ENCODE data around the gene CPT1A. TPM values are rescaled to one million over a fixed set of nuclear protein-coding genes. Genes with fewer than 3 reads are reported as not detected.

The CPT1A gene
- total RNA-seq, 1 donor from 2014 or later: 33.3 TPM

DNA sequence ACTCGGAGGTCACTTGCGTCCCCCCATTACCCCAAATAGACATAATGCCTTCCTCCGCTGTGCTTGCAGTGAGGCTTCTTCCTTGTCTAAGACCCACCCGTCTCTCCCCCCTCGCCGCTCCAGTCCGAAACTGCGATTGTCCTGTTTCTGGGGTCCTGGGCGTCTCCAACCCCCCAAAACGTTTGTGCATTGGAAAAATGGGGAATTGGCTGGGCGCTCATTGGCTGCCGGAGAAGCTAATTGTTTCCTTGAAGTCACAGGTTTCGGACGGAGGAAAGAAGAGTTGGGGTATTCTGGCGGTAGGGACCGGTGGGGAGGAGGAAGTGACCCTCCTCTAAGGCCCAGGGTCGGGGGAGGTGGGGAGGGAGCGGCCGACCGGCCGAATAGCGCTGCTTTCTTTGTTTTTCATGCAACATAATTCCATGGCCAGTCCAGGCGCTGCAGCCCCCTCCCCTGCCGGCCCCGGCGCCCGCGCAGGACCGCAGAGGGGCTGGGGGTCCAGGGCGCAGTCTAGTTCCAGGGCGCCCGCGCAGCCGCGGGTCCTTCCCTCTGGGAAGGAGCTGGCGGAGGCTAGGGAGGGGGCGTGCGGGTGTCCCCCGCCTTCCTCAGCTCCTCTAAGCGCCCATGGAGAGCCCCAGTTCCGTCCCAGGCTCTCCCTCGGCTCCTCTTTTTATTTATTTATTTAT is 12.7 kb upstream of the CPT1A start:
- no peak for DNase-seq (ENCODE audit: low spot score)

DNA sequence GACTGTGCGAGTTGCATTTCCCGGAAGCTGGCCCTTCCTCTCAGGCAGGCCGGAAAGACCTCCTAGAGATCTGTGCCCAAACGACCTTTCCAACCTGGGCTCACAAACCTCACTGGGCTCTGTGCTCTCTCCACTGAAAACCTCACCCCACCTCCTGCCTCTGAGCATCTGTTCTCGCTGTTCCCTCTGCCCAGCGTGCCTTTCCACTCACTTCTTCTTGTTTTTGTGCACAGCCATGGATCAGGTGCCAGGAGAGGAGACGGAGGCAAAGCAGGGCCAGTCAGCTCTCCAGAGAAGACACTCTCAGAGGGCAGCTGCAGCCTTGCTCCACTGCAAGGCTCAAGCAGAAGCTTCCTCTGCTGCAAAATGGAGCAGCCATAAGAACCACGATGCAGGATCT is 10.9 kb upstream of the CPT1A start:
- no peak for DNase-seq (ENCODE audit: low spot score)

DNA sequence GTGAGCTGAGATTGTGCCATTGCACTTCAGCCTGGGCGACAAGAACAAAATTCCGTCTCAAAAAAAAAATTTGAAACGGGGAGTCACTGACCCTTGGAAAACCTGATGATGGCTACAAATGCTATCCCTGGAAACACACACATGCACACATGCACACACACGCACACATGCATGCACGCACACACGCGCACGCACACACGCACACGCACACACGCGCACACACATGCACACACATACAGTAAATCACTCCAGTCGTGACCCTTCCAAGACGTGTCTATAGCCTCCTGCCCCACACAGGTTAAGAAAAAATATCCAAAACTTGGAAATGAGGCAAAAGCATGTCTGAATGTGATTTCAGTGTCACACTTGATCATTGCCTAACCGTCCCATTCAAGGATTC is 6.7 kb upstream of the CPT1A start:
- no peak for DNase-seq (ENCODE audit: low spot score)

DNA sequence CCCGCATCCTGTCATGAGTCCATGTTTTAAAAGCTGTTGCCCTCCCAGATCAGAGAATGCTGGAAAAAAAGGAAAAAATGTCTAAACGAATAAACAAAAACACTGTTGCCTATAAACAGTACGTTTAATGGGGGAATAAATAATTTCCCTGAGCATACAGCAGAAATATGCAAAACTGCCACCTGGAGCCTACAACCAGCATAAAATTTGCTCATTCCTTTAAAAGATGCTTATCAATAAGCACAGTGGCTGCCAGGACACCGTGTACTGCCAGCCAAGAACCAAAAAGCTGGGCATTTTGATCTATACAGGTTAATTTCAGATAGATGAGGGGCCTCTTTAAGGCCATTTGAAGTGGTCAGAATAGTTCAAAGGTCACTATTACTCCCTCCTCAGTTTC is 5.7 kb upstream of the CPT1A start:
- no peak for DNase-seq (ENCODE audit: low spot score)

DNA sequence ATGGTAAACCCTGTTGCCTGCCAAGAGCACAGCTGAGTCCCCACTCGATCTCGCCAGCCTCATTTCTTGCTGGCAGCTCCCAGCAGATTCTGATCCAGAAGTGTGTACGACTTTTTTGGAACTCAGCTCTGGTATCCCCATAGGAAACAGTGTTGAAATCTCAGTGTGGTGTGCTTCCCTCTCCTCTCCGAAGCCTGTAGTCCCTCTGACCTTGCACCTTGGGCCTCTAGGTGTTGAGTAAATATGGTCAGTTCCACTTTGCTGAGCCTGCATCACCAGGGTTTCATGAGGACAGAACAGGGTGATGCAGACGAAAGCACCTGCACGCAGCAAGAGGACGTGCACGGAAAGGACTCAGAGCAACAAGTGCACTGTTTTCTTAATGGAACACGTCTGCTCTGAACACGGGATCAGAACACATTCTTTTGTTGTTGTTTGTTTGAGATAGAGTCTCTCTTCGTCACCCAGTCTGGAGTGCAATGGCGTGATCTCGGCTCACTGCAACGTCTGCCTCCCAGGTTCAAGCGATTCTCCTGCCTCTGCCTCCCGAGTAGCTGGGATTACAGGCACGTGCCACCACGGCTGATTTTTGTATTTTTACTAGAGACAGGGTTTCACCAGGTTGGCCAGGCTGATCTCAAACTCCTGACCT is 3.8 kb upstream of the CPT1A start:
- no peak for DNase-seq (ENCODE audit: low spot score)

DNA sequence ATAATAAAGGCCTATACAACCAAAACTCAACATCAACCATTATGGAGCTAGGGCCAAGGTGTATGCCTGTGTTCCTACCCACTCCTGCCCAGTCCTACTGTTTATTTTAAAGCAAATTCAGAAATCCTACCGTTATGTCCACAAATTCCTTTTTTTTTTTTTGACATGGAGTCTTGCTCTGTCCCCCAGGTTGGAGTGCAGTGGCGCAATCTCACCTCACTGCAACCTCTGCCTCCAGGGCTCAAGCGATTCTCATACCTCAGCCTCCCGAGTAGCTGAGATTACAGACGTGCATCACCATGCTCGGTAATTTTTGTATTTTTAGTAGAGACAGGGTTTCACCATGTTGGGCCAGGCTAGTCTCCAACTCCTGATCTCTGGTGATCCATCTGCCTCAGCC is 3.1 kb upstream of the CPT1A start:
- no peak for DNase-seq (ENCODE audit: low spot score)

DNA sequence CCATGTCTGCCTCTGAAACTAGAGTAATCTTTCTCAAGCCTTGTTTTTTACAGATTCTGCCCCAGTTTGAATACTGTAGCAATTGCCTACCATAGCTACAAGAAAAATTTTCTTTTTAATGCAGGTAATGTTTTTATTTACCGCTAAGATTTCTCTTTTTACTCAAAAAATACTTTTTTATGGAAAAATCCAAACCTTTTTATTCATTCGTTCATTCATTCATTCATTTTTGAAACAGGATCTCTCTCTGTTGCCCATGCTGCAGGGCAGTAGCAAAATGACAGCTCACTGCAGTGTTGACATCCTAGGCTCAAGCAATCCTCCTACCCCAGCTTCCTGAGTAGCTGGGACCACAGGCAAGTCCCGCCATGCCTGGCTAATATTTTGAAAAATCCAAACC is 2.7 kb upstream of the CPT1A start:
- DNase-seq (ENCODE audit: low spot score): no peak

DNA sequence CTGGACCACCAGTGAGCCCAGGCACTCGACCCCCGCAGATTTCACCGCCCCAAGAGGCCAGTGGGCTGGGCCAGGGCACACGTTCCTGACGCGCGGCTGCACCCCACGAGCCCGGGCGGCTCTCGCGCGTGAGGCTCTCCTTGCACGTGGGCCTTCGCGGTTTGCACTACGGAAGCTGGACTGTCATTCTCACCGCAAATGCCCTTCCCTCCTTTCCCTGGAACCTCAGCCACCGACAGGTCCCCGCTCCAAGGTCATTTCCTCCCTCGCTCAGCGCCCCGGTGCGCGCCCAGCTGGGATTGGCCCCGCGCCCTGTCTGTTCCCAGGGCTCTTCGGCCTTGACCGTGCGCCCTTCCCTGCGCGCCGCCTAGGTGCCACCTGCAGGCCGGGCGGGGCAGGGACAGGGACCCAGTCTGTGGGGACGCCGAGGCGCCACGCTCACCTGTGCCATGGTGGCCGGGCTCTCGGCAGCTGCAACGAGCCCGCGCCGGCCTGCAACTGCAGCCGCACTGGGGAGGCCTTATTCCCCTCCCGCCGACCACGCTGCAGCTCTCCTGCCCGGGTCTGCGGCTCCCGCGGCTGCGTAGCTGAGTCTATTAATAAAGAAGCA is 2.1 kb upstream of the CPT1A start:
- peak; percentile 81 for DNase-seq (ENCODE audit: low spot score)

DNA sequence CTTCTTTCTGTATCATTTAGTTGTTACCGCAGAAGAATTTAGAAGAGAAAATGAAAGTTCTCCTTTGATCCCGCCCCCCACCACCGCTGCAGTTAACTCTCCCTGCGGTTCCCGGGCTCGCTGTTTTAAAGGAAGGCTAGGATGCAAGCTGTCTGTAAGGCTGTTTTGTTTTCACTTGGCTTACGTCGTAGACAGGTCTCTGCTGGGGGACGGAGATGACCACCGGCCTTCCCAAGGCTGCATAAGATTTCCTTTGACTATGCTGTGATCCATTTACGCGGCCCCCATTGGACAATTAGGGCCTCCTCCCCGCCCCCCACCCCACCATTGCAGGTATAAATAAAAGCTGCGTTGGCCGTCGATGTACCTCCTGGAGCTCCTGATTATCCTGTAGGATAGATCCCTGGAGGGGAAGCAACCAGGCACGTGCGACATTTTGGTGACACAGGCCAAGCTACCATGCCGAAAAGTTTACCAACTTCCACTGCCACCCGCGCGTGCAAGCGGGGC is 1.4 kb upstream of the CPT1A start:
- no peak for DNase-seq (ENCODE audit: low spot score)

DNA sequence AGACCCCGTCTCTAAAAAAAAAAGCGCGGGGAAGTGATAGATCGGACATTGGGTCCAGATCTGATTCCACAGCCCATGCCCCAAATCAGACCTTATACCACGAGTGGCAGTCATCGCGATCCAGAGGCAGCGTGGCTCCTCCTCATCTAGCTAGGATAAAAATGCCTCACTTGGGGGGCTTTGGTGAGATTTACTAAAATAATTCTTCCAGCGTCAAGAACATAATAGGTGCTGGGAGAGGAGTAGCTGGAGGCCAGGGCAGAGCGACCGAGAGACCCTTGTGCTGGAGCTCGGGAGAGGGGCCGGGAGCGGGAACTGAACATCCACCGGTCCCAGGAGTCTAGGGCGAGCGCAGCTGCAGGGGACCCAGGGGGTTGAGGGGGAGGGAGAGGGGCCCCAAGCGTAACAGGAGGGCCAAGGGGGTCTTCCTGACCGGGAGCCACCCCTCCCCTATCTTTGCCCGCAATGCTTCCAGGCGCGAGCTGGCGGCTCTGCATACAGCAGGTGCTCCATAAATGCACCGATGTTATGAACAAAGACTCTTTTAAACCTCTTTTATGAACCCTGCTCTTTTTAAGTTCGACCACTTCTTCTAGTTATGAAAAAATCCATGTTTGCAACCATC is 823 bp upstream of the CPT1A start:
- DNase-seq (ENCODE audit: low spot score): no peak

DNA sequence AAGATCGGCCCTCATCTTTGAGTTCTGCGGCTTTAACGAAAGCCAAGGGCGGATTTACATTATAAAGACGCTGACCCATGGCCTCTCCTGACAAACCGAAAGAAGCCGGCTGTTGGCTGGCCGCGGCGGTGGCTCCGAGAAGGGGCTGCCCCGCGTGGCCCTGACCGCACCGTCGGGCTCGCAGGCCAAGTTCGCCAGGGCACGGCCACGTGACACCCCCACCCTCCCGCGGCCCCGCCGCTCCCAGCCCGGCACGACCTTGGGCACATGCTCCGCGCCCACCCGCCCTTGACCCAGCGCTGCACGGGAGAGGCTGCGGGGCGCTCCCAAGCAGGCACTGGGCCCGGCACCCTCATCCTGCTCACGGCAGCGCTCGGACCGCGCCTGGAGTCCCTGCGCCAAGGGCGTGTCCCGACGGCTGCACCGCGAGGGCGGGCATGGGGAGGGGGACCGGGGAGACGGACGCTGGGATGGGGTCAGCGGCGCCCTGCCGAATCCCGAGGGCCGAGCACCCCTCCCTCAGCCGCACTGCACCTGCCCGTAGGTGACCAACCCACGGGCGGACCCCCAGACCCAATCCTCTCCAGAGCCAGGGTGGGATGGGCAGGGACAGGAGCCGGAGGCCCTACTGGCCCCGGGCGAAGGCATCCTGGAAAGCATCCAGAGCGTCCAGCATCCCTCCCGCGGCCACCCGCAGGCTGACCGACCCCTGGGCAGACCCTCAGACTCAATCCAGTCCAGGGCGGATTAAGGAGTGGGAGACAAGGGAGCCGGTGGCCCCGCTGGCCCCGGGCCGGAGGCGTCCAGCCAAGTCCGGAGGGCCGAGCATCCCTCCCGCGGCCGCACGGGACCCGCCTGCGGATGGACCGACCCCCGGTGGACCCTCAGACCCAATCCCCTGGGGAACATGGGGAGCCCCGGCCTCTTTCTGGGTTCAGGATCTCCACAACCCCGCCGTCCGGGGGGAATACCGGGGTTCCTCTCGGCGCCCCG is 759 bp downstream of the CPT1A start:
- DNase-seq (ENCODE audit: low spot score): peak; percentile 59

DNA sequence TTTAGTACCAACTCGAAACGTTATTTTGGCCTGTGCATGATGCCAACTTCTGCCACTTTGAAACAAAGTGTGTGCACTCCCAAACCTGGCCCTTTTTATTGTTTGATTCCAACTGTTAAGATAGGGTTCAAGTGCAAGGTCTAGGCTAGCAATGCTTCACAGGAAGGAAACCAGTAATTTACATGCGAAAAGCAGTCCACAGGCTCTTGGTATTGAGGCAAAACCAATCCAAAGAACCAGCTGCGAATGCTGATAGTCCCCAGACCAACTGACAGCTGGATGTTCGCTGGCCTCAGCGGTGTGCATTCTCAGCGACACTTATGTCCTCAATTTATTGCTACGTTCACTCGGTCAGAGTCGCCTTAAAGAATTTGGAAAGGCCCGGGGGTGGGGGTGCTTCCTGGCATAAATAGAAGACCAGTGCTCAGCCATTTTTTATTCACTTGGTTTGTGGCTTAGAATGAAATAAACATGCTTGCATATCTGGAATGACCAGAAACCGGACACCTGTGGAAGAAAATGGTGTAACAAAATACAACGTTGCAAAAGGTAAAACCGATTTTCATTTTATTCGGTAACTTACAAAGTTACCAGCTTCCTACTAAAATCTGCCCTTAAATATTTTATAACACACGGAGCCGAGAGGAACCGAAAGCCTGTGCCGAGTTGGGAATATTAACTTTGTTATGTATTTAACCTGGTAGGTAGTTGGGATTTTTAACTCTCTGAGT is 1.6 kb downstream of the CPT1A start:
- no peak for DNase-seq (ENCODE audit: low spot score)

DNA sequence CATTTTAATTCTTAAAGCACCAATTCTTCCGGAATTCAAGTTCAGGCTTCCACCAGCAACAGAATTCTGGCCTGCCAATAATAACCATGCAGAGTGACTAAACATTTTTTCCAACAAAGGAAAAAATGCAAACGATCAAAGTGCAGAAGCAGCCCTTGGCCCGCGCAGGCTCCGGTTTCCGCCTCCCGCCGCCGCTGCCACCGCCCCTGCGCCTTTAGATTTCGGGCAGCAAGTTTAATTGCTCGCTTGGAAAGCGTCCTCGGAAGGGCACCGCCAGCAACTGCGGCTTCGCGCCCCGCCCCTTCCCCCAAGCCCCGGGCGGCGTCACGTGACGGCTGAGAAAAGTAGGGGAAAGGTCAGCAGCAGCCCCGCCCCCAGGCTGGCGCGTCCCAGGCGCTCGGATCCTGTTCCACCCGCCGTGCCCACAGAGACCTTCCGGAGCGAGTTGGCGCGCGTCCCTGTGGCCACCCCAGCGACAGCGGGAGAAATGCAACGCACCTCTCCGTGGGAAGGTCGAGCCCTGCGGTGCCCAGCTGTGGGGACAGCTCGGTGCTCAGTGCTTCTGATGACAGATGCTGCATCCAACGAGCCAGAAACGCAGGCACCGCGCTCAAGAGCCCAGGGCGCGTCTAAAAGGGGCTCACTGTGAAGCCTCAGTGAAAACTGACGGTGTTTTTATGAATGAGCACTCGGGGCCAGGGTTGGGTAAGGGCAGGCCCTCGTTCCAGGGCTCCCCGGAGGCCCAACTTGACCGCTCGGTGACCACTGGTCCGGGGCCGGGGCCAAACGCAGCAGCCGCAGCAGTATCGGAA is 2.5 kb downstream of the CPT1A start:
- peak; percentile 96 for DNase-seq (ENCODE audit: low spot score)

DNA sequence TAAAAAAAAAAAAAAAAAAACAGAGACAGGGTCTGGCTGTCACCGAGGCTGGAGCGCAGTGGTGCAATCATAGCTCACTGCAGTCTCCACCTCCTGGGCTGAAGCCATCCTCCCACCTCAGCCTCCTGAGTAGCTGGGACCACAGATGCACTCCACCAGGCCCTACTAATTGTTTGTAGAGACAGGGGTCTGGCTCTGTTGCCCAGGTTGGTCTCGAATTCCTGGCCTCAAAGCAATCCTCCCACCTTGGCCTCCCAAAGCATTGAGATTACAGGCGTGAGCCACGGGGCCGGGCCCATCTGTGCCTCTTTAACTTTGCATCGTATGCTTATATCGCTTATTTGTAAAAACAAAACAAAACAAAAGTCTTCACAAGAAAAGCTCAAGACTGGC is 3.1 kb downstream of the CPT1A start:
- DNase-seq (ENCODE audit: low spot score): no peak

DNA sequence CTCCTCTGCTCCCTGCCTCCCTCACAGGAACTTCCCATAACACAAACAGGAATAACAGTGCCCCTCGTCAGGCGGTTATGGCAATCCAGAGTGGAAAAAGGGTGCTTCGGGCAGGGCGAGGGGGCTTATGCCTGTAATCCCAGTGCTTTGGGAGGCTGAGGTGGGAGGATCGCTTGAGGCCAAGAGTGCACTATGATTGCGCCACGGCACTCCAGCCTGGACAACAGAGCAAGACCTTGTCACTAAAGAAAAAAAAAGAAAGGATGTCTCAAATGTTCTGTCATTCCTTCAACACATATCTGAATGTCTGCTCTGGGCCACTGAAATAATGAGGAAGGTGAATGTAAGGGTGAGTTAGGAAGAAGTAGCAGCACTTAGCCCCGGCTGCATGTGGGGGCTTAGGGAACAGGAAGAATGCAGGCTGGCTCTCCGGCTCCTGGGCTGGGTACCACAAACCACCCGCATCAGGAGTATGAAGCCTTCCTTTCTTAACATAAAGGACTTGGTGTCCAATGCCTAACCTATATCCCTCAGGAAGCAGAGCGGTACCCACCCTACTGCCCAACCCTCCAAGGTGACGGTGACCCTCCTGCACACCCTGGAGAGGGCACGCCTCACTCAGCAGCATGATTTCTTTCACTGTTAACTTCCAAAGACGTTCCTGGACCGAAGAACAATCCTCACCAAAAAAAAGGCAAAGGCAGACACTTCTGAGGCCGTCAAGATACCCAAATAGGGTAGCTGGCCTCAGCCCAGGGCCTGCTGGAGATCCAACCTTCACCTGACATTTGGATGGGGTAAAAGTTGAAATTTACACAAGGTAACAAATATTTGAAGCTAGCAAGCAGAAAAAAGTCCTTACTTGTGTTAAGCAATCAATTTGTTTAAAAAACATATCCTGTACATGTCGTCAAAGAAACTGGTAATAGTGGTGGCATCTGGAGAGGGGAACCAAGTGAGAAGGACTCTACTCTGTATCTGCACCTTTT is 3.8 kb downstream of the CPT1A start:
- no peak for DNase-seq (ENCODE audit: low spot score)

DNA sequence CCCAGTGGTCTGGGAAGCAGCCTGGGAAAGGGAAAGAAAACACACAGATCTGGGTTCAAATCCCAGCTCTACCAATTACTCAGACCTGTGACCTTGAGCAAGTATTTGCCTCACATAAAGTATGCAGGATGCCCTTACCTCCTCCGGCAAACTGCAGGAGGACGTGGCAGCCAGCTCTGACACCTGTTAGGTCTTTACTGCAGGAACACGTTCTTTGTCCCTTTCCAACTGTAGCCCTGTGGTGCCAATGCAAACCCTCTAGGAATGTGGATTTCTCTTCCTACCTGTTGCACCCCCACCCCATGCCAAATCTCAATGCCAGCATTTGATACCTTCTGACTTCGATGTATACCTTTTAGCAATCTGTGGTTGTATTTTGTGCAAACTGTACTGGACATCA is 6.0 kb downstream of the CPT1A start:
- no peak for DNase-seq (ENCODE audit: low spot score)

DNA sequence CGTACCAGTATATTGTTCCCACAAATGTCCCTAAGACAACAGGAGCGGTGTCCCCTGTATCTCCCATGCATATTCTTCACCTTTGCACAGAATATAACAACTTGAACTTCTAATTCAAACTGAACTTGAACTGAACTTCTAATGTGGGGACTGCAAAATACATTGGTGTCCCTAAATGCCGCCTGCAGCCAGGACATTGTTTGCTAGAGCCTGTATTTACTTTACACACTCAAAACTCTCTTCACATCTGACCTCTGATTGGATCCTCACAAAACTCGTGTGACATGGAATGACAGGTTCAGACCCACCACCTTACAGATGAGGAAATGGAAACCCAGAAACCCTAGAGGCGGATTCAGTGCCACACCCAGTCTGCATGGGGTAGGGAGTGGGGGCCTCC is 6.4 kb downstream of the CPT1A start:
- DNase-seq (ENCODE audit: low spot score): no peak

DNA sequence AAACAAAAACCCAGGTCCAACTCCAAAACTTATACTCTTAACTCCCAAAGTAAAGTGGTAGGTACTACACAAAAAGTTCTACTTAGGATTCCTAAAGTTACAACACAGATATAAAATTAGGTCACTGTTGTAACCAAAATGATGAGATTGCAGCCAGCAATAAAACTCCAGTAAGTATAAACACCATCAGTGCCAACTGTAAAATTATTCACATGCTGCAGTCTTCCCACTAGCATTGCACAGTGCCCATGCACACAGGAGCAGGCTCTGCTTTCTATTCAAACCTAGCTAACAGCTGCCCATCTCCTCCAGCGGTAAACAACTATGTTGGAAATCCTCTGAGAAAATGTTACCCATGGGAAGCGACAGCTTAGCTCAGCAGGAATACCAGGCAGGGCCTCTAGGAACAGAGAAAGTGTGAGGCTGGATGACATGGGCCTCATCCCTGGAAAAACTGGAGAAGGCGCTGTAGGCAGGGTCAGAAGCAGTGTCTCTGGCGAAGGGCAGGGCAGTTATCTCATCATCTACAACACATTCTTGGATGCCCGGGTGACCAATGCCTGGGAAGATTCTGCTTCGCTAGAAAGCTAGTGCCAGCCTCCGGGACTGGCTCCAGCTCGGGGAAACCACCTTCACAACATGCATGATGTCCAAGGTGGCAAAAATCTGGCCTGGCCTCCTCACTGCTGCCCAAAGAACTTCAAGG is 9.1 kb downstream of the CPT1A start:
- DNase-seq (ENCODE audit: low spot score): no peak
